GM12878 (cell line): Measurements from ENCODE around the gene ANKRD44. TPM values are rescaled to one million over a fixed set of nuclear protein-coding genes. Genes with fewer than 3 reads are reported as not detected.

Experiments
- ATAC-seq: fragments of 200-7000 bp; cut with Tn5 transposase; 3 replicates; pipeline ENCODE4 v1.9.1; 2020; ENCODE audit warnings: mild to moderate bottlenecking, moderate library complexity
- BruUV-seq: library from RNA; stranded (reverse); fragments of 400-500 nt; replicated peaks from 2 replicates; lab custom pipeline; 2021; lab: Mats Ljungman, UMichigan
- CTCF ChIA-PET: fragments of 300-600 bp; sonication (Branson Sonifier 250); formaldehyde crosslinking; extraction: SDS; loops from one replicate; lab custom pipeline; 2021; ENCODE audit warnings: inconsistent platforms; lab: Yijun Ruan, JAX
- POLR2A ChIA-PET: fragments of 350-600 bp; formaldehyde crosslinking; extraction: SDS; loops from one replicate; lab custom pipeline; 2021; ENCODE audit warnings: inconsistent platforms; lab: Charles Lee
- RAD21 ChIA-PET: fragments of 300-600 bp; sonication (Branson Sonifier 250); formaldehyde crosslinking; loops from one replicate; lab custom pipeline; 2023; ENCODE audit warnings: antibody characterized with exemption; ENCODE audit not compliant: unreplicated experiment; lab: Charles Lee
- SMC1A ChIA-PET: fragments of 300-600 bp; sonication (Branson Sonifier 250); formaldehyde crosslinking; loops from one replicate; lab custom pipeline; 2023; ENCODE audit not compliant: unreplicated experiment, uncharacterized antibody; lab: Charles Lee
- DNase-seq: peaks from one replicate; pipeline ENCODE4 v3.0.0-alpha.2; 2011; ENCODE audit warnings: low read depth, low spot score
- FAIRE-seq: peaks from 3 replicates; lab custom pipeline; 2011; peaks lifted over from hg19 to GRCh38; lab: Jason Lieb, UNC
- H2AFZ ChIP-seq: 2 replicates; pipeline ENCODE4 v1.6.0; 2011; ENCODE audit warnings: low read depth, low read length, control low read depth; ENCODE audit not compliant: control insufficient read depth
- H3K27ac ChIP-seq: 2 replicates; pipeline ENCODE4 v1.5.1; 2011; ENCODE audit warnings: control low read depth; ENCODE audit not compliant: control insufficient read depth, insufficient read depth
- H3K27me3 ChIP-seq, 2 experiments: replicated peaks in 1 of 2; 2 replicates each; pipeline versions ENCODE4 v1.6.0 to v1.6.1; 2011; ENCODE audit warnings: low read length in 1 of 2; ENCODE audit not compliant: control insufficient read depth in 2 of 2, insufficient read depth in 2 of 2
- H3K36me3 ChIP-seq, 2 experiments: 2 replicates each; pipeline ENCODE4 v1.5.1; 2011; ENCODE audit warnings: low read length in 1 of 2; ENCODE audit not compliant: control insufficient read depth in 2 of 2, insufficient read depth in 2 of 2
- H3K4me1 ChIP-seq: 2 replicates; pipeline ENCODE4 v1.6.1; 2011; ENCODE audit warnings: mild to moderate bottlenecking, low read length, moderate library complexity, mixed read lengths; ENCODE audit not compliant: control insufficient read depth, insufficient read depth
- H3K4me2 ChIP-seq: 2 replicates; pipeline ENCODE4 v1.6.0; 2011; ENCODE audit warnings: control low read depth; ENCODE audit not compliant: control insufficient read depth, insufficient read depth
- H3K4me3 ChIP-seq: fragments of 200-600 bp; sonication (generic); 2 replicates; pipeline ENCODE4 v1.5.1; 2016
- H3K79me2 ChIP-seq: 2 replicates; pipeline ENCODE4 v1.6.0; 2011; ENCODE audit warnings: low read length; ENCODE audit not compliant: control insufficient read depth, insufficient read depth
- H3K9ac ChIP-seq: 2 replicates; pipeline ENCODE4 v1.8.0; 2011; ENCODE audit warnings: low read length, control low read depth, mixed read lengths; ENCODE audit not compliant: control insufficient read depth, insufficient read depth
- H3K9me3 ChIP-seq: replicated peaks from 3 replicates; pipeline ENCODE4 v1.5.1; 2011; ENCODE audit warnings: mild to moderate bottlenecking, low read length; ENCODE audit not compliant: control insufficient read depth, insufficient read depth
- H4K20me1 ChIP-seq: 2 replicates; pipeline ENCODE4 v1.6.0; 2011; ENCODE audit not compliant: control insufficient read depth, insufficient read depth
- BMI1 ChIP-seq: fragments of 450-650 bp; IDR thresholded peaks from 2 replicates; pipeline ENCODE4 v1.6.1; 2016; ENCODE audit warnings: mild to moderate bottlenecking, moderate library complexity, borderline replicate concordance
- CHD2 ChIP-seq: IDR thresholded peaks from 2 replicates; pipeline ENCODE4 v1.6.1; 2011; ENCODE audit warnings: low read depth, low read length, improper control_type of control experiment, borderline replicate concordance
- CREB1 ChIP-seq: IDR thresholded peaks from 2 replicates; pipeline ENCODE4 v1.6.1; 2012; ENCODE audit warnings: low read depth, mild to moderate bottlenecking, inconsistent platforms
- PAX5 ChIP-seq: IDR thresholded peaks from 2 replicates; pipeline ENCODE4 v1.6.1; 2011; ENCODE audit warnings: low read depth, low read length, borderline replicate concordance
- RFX5 ChIP-seq: IDR thresholded peaks from 2 replicates; pipeline ENCODE4 v1.6.1; 2011; ENCODE audit warnings: low read depth, low read length, improper control_type of control experiment
- RUNX3 ChIP-seq: IDR thresholded peaks from 2 replicates; pipeline ENCODE4 v1.6.1; 2012; ENCODE audit warnings: low read length, inconsistent platforms
- SMARCA5 ChIP-seq: fragments of 450-650 bp; IDR thresholded peaks from 2 replicates; pipeline ENCODE4 v1.6.1; 2017; ENCODE audit warnings: mild to moderate bottlenecking
- SP1 ChIP-seq: IDR thresholded peaks from one replicate; pipeline ENCODE4 v1.6.1; 2011; ENCODE audit warnings: low read depth, low read length
- TCF3 ChIP-seq: IDR thresholded peaks from 2 replicates; pipeline ENCODE4 v1.6.1; 2012; ENCODE audit warnings: low read depth, mild to moderate bottlenecking, low read length, borderline replicate concordance; ENCODE audit not compliant: insufficient read depth
- YBX1 ChIP-seq: fragments of 450-650 bp; IDR thresholded peaks from 2 replicates; pipeline ENCODE4 v1.6.1; 2016; ENCODE audit warnings: antibody characterized with exemption
- ZZZ3 ChIP-seq: IDR thresholded peaks from 2 replicates; pipeline ENCODE4 v1.6.1; 2011; ENCODE audit warnings: low read depth; ENCODE audit not compliant: control insufficient read depth, insufficient read length
- WGBS: methylation state at CpG from one replicate; pipeline ENCODE4 v1.1.6; 2016; ENCODE audit warnings: low lambda C conversion rate; ENCODE audit not compliant: insufficient replicate concordance, insufficient coverage; ENCODE audit errors: missing lambda C conversion rate; 5-methylcytosine and 5-hydroxymethylcytosine counted together
- in situ Hi-C: fragments of 300-500 bp; cut with MboI; formaldehyde crosslinking; loops from 9 replicates; pipeline ENCODE4 v1.14.3; 2018; ENCODE audit warnings: mixed read lengths
- intact Hi-C: fragments of 100-400 bp; cut with micrococcal nuclease; formaldehyde crosslinking; loops from one replicate; pipeline ENCODE4 v1.14.2; 2022; ENCODE audit not compliant: unreplicated experiment
- polyA plus RNA-seq, 11 experiments: library from polyadenylated mRNA; depleted of rRNA in 4 of 11; unstranded in 6 of 11; stranded (reverse) in 5 of 11; fragments of >200 nt; fragmentation: Nextera tagmentation in 4 of 11; fragmentation: Illumina TruSeq in 1 of 11; extraction: Ambion mirVana in 4 of 11; extraction: Trizol in 1 of 11; gene quantifications; 1 replicate in 1 of 11; 2 replicates in 10 of 11; pipeline versions ENCODE4 v1.2.1 to v1.2.3, GENCODE V29; 2011 to 2016; ENCODE audit warnings: inconsistent platforms in 2 of 11, missing spikeins in 2 of 11, low read depth in 1 of 11
- total RNA-seq, 4 experiments: library from RNA; depleted of rRNA in 3 of 4; stranded (reverse); fragments of >200 nt in 3 of 4; fragmentation: Illumina TruSeq in 1 of 4; extraction: Trizol in 1 of 4; gene quantifications; 2 replicates each; pipeline versions ENCODE4 v1.2.1 to v1.2.3, GENCODE V29; 2013 to 2021
- TF ChIP-seq, protein P1 (sequence below): fragments of 450-650 bp; IDR thresholded peaks from 2 replicates; pipeline ENCODE4 v1.6.1; 2016; ENCODE audit warnings: mild to moderate bottlenecking
- TF ChIP-seq, protein P2 (sequence below): fragments of 450-650 bp; IDR thresholded peaks from 2 replicates; pipeline ENCODE4 v1.6.1; 2017; ENCODE audit warnings: borderline replicate concordance
- TF ChIP-seq, protein P3 (sequence below): fragments of 450-650 bp; IDR thresholded peaks from 2 replicates; pipeline ENCODE4 v1.6.1; 2017; ENCODE audit warnings: mild to moderate bottlenecking, low read depth, inconsistent platforms; ENCODE audit not compliant: poor library complexity, severe bottlenecking
- TF ChIP-seq, protein P4 (sequence below): fragments of 450-650 bp; IDR thresholded peaks from 2 replicates; pipeline ENCODE4 v1.6.1; 2017; ENCODE audit warnings: mild to moderate bottlenecking

ANKRD44 gene
- total and polyA plus RNA-seq, 10 of the 15 experiments (the other 5 are each of a cell fraction or from before 2014, with no cell fraction given) = 19.1 to 99.1 (median 59.6) TPM

DNA sequence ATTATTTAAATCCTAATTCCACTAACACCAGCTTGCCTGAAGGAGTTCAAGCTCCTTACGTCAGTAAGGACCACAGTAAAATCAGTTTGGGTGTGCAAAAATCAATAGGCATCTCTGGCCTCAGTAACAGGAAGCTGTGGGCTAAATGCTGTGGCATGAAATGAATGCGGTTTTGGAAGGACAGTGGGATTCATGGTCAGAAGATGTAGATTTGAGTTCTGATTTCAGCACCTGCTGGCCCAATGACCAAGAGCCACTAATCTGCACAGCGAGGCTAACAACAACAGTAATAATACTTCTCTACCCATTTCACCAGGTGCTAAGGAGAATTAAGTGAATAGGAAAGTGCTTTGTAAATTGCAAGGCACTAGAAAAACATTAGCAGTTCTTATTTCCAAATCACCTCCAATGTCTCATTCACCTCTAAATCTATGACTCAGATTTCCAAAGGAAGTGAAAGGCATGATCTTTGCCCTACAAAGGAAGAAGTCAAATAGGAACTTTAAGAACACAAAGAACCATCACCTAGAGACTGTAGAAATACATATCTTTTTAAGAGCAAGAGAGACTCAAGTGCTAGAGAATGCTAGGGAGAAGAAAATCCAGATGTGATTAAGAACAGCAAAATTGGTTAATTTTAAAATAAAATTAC is 172.6 kb downstream of the ANKRD44 start (continued):
- TF ChIP-seq RFX5 = no peak
- TF ChIP-seq, protein P1, sequence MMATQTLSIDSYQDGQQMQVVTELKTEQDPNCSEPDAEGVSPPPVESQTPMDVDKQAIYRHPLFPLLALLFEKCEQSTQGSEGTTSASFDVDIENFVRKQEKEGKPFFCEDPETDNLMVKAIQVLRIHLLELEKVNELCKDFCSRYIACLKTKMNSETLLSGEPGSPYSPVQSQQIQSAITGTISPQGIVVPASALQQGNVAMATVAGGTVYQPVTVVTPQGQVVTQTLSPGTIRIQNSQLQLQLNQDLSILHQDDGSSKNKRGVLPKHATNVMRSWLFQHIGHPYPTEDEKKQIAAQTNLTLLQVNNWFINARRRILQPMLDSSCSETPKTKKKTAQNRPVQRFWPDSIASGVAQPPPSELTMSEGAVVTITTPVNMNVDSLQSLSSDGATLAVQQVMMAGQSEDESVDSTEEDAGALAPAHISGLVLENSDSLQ = no peak
- TF ChIP-seq SMARCA5 = no peak
- TF ChIP-seq, protein P2, sequence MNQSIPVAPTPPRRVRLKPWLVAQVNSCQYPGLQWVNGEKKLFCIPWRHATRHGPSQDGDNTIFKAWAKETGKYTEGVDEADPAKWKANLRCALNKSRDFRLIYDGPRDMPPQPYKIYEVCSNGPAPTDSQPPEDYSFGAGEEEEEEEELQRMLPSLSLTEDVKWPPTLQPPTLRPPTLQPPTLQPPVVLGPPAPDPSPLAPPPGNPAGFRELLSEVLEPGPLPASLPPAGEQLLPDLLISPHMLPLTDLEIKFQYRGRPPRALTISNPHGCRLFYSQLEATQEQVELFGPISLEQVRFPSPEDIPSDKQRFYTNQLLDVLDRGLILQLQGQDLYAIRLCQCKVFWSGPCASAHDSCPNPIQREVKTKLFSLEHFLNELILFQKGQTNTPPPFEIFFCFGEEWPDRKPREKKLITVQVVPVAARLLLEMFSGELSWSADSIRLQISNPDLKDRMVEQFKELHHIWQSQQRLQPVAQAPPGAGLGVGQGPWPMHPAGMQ = no peak
- no peak for TF ChIP-seq CHD2
- 0 out of 2 replicates have a peak, but pooled peaks have one; percentile 19 for TF ChIP-seq BMI1
- peak; percentile 73 for TF ChIP-seq RUNX3
- TF ChIP-seq CREB1 = no peak
- no peak for TF ChIP-seq YBX1

DNA sequence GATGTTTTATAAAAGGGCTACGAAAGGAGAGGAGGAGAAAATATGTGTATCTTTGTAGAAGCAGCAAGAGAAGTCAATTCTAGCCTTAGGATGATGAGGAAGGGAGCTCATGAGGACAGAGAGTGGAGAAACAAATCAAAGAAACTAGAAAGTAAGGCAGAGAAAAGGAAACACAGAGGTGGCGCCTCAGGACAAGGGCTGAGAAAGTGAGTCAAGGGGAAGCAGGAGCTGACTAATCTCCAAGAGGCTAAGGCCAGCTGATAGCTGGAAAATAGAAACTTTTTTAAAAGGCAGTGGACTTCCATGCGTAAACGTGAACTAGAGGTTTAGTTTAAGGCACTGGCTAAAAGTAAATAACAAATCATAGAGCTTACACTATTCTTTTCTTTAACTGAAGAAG is 173.3 kb downstream of the ANKRD44 start:
- Histone ChIP-seq H3K27ac (no peak overlapping the region), H3K79me2 (no peaks in the 10 kb centered on the region), H3K4me1 (peaks cover 32% of the 10 kb centered on the region), H3K9ac (no peak overlapping the region)
- CTCF ChIA-PET = interaction anchor here (0.7 to 6.5 kb wide), 12 partner anchors 8 to 212 kb away, joined by 3 to 63 read pairs (median 4); no protein-coding TSS in a partner anchor
- POLR2A ChIA-PET = interaction anchor here (0.6 to 2.2 kb wide), 5 partner anchors 8 to 338 kb away, joined by 3 to 8 read pairs (median 3); partner anchors contain the start of gene GTF3C3
- intact Hi-C loops = no loop called here
- TF ChIP-seq ZZZ3 = no peak
- TF ChIP-seq CHD2 = no peak
- no peak for TF ChIP-seq TCF3
- TF ChIP-seq, protein P3, sequence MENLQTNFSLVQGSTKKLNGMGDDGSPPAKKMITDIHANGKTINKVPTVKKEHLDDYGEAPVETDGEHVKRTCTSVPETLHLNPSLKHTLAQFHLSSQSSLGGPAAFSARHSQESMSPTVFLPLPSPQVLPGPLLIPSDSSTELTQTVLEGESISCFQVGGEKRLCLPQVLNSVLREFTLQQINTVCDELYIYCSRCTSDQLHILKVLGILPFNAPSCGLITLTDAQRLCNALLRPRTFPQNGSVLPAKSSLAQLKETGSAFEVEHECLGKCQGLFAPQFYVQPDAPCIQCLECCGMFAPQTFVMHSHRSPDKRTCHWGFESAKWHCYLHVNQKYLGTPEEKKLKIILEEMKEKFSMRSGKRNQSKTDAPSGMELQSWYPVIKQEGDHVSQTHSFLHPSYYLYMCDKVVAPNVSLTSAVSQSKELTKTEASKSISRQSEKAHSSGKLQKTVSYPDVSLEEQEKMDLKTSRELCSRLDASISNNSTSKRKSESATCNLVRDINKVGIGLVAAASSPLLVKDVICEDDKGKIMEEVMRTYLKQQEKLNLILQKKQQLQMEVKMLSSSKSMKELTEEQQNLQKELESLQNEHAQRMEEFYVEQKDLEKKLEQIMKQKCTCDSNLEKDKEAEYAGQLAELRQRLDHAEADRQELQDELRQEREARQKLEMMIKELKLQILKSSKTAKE = no peak
- TF ChIP-seq PAX5 = no peak
- TF ChIP-seq, protein P4, sequence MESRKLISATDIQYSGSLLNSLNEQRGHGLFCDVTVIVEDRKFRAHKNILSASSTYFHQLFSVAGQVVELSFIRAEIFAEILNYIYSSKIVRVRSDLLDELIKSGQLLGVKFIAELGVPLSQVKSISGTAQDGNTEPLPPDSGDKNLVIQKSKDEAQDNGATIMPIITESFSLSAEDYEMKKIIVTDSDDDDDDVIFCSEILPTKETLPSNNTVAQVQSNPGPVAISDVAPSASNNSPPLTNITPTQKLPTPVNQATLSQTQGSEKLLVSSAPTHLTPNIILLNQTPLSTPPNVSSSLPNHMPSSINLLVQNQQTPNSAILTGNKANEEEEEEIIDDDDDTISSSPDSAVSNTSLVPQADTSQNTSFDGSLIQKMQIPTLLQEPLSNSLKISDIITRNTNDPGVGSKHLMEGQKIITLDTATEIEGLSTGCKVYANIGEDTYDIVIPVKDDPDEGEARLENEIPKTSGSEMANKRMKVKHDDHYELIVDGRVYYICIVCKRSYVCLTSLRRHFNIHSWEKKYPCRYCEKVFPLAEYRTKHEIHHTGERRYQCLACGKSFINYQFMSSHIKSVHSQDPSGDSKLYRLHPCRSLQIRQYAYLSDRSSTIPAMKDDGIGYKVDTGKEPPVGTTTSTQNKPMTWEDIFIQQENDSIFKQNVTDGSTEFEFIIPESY = no peak
- no peak for TF ChIP-seq SP1
- TF ChIP-seq, all 136 proteins: peak for 0
- Histone ChIP-seq H3K4me3 (no peak overlapping the region), H3K9me3 (no peaks in the 10 kb centered on the region), H2AFZ (no peak overlapping the region), H3K4me2 (no peak overlapping the region), H3K27me3 (no peaks in the 10 kb centered on the region), H4K20me1 (no peaks in the 10 kb centered on the region), H3K36me3 (peaks cover 6 to 7% of the 10 kb centered on the region in 2 experiments; a peak in 3 of 4 replicates)
- SMC1A ChIA-PET = interaction anchor here (0.9 to 3.7 kb wide), 10 partner anchors 8 to 172 kb away, joined by 3 to 32 read pairs (median 6); no protein-coding TSS in a partner anchor
- FAIRE-seq = no peak
- RAD21 ChIA-PET = interaction anchor here (0.7 to 2.3 kb wide), 10 partner anchors 8 to 190 kb away, joined by 3 to 6 read pairs (median 4); no protein-coding TSS in a partner anchor
- in situ Hi-C loops = no loop called here
- WGBS = 97% methylated on average over 4 of the region's 4 CpGs
- DNase-seq = no peak
- no TSS peak for BruUV-seq
- no peak for ATAC-seq
